K562 (cell line): Measurements from ENCODE around the gene RNASE13. TPM values are rescaled to one million over a fixed set of nuclear protein-coding genes. Genes with fewer than 3 reads are reported as not detected.

ENCODE experiments used
- BRF1 ChIP-seq: IDR thresholded peaks from 3 replicates; pipeline ENCODE4 v1.6.1; 2011; ENCODE audit warnings: borderline replicate concordance, mild to moderate bottlenecking; ENCODE audit not compliant: insufficient read length; ENCODE audit errors: extremely low read depth
- CBX3 ChIP-seq, 2 experiments: IDR thresholded peaks; 1 replicate in 1 of 2; 2 replicates in 1 of 2; pipeline ENCODE4 v1.6.1; 2012; ENCODE audit warnings: inconsistent platforms in 2 of 2, low read length in 2 of 2, borderline replicate concordance in 1 of 2, control low read depth in 1 of 2
- EGR1 ChIP-seq: fragments of 450-650 bp; conservative IDR thresholded peaks from 2 replicates; pipeline ENCODE4 v1.6.1; 2017; ENCODE audit warnings: mild to moderate bottlenecking
- GATA2 ChIP-seq: sonication (generic); formaldehyde crosslinking; IDR thresholded peaks from 2 replicates; pipeline ENCODE4 v1.4.0; 2020; ENCODE audit warnings: mild to moderate bottlenecking, missing genetic modification reagents
- PHB2 ChIP-seq: fragments of 450-650 bp; IDR thresholded peaks from 2 replicates; pipeline ENCODE4 v1.6.1; 2017; ENCODE audit warnings: low read depth
- PPARD ChIP-seq: fragments of 250-450 bp; sonication (Bioruptor Pico); IDR thresholded peaks from 2 replicates; pipeline ENCODE4 v1.8.0; 2022; ENCODE audit warnings: inconsistent platforms, mild to moderate bottlenecking, moderate library complexity
- RREB1 ChIP-seq: fragments of 250-450 bp; sonication (Bioruptor Pico); IDR thresholded peaks from 2 replicates; pipeline ENCODE4 v1.4.0; 2020
- ZNF224 ChIP-seq: sonication (generic); formaldehyde crosslinking; IDR thresholded peaks from 2 replicates; pipeline ENCODE4 v1.8.0; 2022; ENCODE audit warnings: mild to moderate bottlenecking, missing genetic modification reagents
- ZNF398 ChIP-seq: fragments of 250-450 bp; sonication (Bioruptor Pico); IDR thresholded peaks from 2 replicates; pipeline ENCODE4 v1.8.0; 2021; ENCODE audit warnings: moderate library complexity, mild to moderate bottlenecking, inconsistent platforms
- ZNF696 ChIP-seq: fragments of 250-450 bp; sonication (Bioruptor Pico); conservative IDR thresholded peaks from 2 replicates; pipeline ENCODE4 v1.4.0; 2020; ENCODE audit warnings: mild to moderate bottlenecking, moderate library complexity
- ZSCAN32 ChIP-seq: fragments of 450-650 bp; formaldehyde crosslinking; IDR thresholded peaks from 2 replicates; pipeline ENCODE4 v1.4.0; 2020; ENCODE audit warnings: mild to moderate bottlenecking, moderate library complexity
- polyA plus RNA-seq, 8 experiments: library from polyadenylated mRNA; depleted of rRNA in 4 of 8; stranded (reverse) in 5 of 8; unstranded in 3 of 8; fragments of >200 nt; fragmentation: Nextera tagmentation in 2 of 8; fragmentation: Illumina TruSeq in 1 of 8; extraction: Ambion mirVana in 2 of 8; extraction: Trizol in 1 of 8; gene quantifications; 2 replicates each; pipeline versions ENCODE4 v1.2.1 to v1.2.3, GENCODE V29; 2011 to 2014; ENCODE audit warnings: inconsistent platforms in 1 of 8, missing spikeins in 1 of 8
- total RNA-seq, 7 experiments: library from RNA; depleted of rRNA in 6 of 7; stranded (reverse); fragments of >200 nt in 6 of 7; fragmentation: Illumina TruSeq in 2 of 7; extraction: Trizol in 2 of 7; gene quantifications; 2 replicates each; pipeline versions ENCODE4 v1.2.1 to v1.2.3, GENCODE V29; 2011 to 2021; ENCODE audit warnings: low replicate concordance in 1 of 7
- TF ChIP-seq, protein P1 (sequence below), 2 experiments: fragments of 450-650 bp in 1 of 2; sonication (generic) in 1 of 2; formaldehyde crosslinking in 1 of 2; IDR thresholded peaks; 2 replicates each; pipeline versions ENCODE4 v1.7.1 to v1.9.0; 2016 to 2022; ENCODE audit warnings: inconsistent platforms in 1 of 2, mild to moderate bottlenecking in 1 of 2, missing genetic modification reagents in 1 of 2

The RNASE13 gene
- total and polyA plus RNA-seq, 9 of the 15 experiments (the other 6 are each of a cell fraction or from before 2014, with no cell fraction given), result not detected

DNA sequence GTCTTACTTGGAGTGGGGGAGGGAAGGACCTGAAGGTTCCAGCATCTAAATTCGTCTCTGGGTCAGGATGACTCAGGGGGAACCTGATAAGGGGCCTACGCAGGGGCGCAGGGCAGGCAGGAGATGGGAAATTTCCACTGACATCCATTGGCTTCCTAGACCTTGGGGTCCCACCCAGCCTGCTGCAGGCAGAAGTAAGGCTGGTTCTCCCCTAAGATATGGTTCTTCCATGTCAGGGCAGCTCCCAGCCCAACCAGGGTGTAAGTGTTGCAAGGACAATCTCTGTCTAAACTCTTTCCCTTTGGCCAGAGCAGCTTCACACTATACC lies 7.7 kb downstream of the RNASE13 start (continued):
- TF ChIP-seq RREB1 (CRISPR knock-in tag), result no peak
- no peak for TF ChIP-seq GATA2
- no peak for TF ChIP-seq ZSCAN32 (CRISPR knock-in tag)
- TF ChIP-seq, protein P1, sequence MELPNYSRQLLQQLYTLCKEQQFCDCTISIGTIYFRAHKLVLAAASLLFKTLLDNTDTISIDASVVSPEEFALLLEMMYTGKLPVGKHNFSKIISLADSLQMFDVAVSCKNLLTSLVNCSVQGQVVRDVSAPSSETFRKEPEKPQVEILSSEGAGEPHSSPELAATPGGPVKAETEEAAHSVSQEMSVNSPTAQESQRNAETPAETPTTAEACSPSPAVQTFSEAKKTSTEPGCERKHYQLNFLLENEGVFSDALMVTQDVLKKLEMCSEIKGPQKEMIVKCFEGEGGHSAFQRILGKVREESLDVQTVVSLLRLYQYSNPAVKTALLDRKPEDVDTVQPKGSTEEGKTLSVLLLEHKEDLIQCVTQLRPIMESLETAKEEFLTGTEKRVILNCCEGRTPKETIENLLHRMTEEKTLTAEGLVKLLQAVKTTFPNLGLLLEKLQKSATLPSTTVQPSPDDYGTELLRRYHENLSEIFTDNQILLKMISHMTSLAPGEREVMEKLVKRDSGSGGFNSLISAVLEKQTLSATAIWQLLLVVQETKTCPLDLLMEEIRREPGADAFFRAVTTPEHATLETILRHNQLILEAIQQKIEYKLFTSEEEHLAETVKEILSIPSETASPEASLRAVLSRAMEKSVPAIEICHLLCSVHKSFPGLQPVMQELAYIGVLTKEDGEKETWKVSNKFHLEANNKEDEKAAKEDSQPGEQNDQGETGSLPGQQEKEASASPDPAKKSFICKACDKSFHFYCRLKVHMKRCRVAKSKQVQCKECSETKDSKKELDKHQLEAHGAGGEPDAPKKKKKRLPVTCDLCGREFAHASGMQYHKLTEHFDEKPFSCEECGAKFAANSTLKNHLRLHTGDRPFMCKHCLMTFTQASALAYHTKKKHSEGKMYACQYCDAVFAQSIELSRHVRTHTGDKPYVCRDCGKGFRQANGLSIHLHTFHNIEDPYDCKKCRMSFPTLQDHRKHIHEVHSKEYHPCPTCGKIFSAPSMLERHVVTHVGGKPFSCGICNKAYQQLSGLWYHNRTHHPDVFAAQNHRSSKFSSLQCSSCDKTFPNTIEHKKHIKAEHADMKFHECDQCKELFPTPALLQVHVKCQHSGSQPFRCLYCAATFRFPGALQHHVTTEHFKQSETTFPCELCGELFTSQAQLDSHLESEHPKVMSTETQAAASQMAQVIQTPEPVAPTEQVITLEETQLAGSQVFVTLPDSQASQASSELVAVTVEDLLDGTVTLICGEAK (IDR thresholded peaks at IDR 0.05), result no peak
- TF ChIP-seq, protein P1 (CRISPR knock-in tag; IDR thresholded peaks at IDR 0.05), result no peak
- TF ChIP-seq PPARD (CRISPR knock-in tag), result no peak
- TF ChIP-seq CBX3 (IDR thresholded peaks at IDR 0.05; ENCODE audit: borderline replicate concordance in 1 of 2, low read length in 2 of 2), result no peak
- no peak for TF ChIP-seq ZNF224 (CRISPR knock-in tag)
- TF ChIP-seq ZNF696 (CRISPR knock-in tag), result no peak
- TF ChIP-seq PHB2, result no peak
- no peak for TF ChIP-seq BRF1
- TF ChIP-seq ZNF398 (CRISPR knock-in tag), result no peak
- peak; percentile 59 for TF ChIP-seq EGR1
